ENCODE results near the gene HHIPL2.

DNA sequence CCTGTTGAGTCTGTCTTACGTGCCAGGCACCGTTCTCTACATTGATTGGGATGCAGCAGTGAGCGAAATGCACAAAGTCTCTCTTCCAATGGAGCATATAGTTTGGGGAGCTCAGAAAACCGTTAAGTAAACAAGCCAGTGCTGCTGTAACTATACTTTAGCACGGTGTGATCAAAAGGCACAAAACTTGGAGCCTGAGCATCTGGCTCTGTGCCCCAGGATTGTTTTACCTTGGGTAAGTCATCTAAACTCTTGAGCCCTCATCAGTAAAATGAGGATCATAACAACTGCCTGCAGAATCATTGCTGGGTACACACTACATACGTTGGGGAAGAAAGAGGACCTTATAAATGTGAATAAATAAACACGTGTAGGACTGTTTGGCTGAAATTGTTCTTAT is 1.8 kb downstream of the HHIPL2 start:
- TF ChIP-seq POLR2A (IDR thresholded peaks at IDR 0.05; ENCODE audit: low read depth, low read length) (no peak), CEBPZ (IDR thresholded peaks at IDR 0.05; ENCODE audit: low read depth, low read length) (no peak), CTCF (IDR thresholded peaks at IDR 0.05 in 2 of 3, conservative IDR thresholded peaks at IDR 0.05 in 1 of 3; ENCODE audit: control insufficient read depth in 2 of 3, extremely low read depth in 1 of 3, insufficient read depth in 1 of 3, low read depth in 3 of 3, low read length in 3 of 3) (no peak), RCOR1 (conservative IDR thresholded peaks at IDR 0.05; ENCODE audit: low read depth, low read length) (no peak), NBN (IDR thresholded peaks at IDR 0.05) (no peak), REST (IDR thresholded peaks at IDR 0.05; ENCODE audit: low read depth, low read length) (no peak), NFIC (IDR thresholded peaks at IDR 0.05; ENCODE audit: low read depth, low read length) (no peak), POLR2AphosphoS2 (IDR thresholded peaks at IDR 0.05; ENCODE audit: low read depth, low read length) (no peak), USF2 (IDR thresholded peaks at IDR 0.05; ENCODE audit: borderline replicate concordance, low read depth, low read length) (no peak), POLR2AphosphoS5 (IDR thresholded peaks at IDR 0.05; ENCODE audit: low read length) (no peak), TCF12 (IDR thresholded peaks at IDR 0.05; ENCODE audit: low read depth, low read length) (no peak)
- TF ChIP-seq, protein P1, sequence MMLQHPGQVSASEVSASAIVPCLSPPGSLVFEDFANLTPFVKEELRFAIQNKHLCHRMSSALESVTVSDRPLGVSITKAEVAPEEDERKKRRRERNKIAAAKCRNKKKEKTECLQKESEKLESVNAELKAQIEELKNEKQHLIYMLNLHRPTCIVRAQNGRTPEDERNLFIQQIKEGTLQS (IDR thresholded peaks at IDR 0.05; ENCODE audit: borderline replicate concordance, extremely low read depth, low read depth, low read length): no peak

Data from GM12878 (cell line).